BJ (cell line): ENCODE measurements around the gene PPP1R3C. TPM values are rescaled to one million over a fixed set of nuclear protein-coding genes. Genes with fewer than 3 reads are reported as not detected.

Experiments used
- CTCF ChIA-PET: fragments of 350-600 bp; formaldehyde crosslinking; extraction: SDS; loops from one replicate; lab custom pipeline; 2021; ENCODE audit warnings: antibody characterized with exemption, inconsistent platforms; lab: Yijun Ruan, JAX
- POLR2A ChIA-PET: fragments of 300-600 bp; sonication (Branson Sonifier 250); formaldehyde crosslinking; extraction: SDS; loops from one replicate; lab custom pipeline; 2021; ENCODE audit warnings: antibody characterized with exemption; lab: Charles Lee
- DNase-seq: peaks from one replicate; pipeline ENCODE4 v3.0.0-alpha.2; 2011; ENCODE audit warnings: low read depth
- H3K27me3 ChIP-seq: 2 replicates; pipeline ENCODE4 v1.6.0; 2011; ENCODE audit warnings: low read length; ENCODE audit not compliant: control insufficient read depth, insufficient read depth
- H3K36me3 ChIP-seq: 2 replicates; pipeline ENCODE4 v1.5.1; 2011; ENCODE audit warnings: low read length; ENCODE audit not compliant: control insufficient read depth, insufficient read depth
- H3K4me3 ChIP-seq: 2 replicates; pipeline ENCODE4 v1.5.1; 2011; ENCODE audit warnings: low read depth, mild to moderate bottlenecking, control low read depth, low read length
- CTCF ChIP-seq: IDR thresholded peaks from 2 replicates; pipeline ENCODE4 v1.5.1; 2011; ENCODE audit warnings: low read depth, mild to moderate bottlenecking, control low read depth, inconsistent platforms, low read length, moderate library complexity; ENCODE audit not compliant: insufficient read depth
- polyA plus RNA-seq: library from polyadenylated mRNA; depleted of rRNA; stranded (reverse); fragments of >200 nt; gene quantifications from 2 replicates; pipeline ENCODE4 v1.2.3, GENCODE V29; 2011

PPP1R3C gene
- polyA plus RNA-seq, 1 experiment, result 33.4 TPM

DNA sequence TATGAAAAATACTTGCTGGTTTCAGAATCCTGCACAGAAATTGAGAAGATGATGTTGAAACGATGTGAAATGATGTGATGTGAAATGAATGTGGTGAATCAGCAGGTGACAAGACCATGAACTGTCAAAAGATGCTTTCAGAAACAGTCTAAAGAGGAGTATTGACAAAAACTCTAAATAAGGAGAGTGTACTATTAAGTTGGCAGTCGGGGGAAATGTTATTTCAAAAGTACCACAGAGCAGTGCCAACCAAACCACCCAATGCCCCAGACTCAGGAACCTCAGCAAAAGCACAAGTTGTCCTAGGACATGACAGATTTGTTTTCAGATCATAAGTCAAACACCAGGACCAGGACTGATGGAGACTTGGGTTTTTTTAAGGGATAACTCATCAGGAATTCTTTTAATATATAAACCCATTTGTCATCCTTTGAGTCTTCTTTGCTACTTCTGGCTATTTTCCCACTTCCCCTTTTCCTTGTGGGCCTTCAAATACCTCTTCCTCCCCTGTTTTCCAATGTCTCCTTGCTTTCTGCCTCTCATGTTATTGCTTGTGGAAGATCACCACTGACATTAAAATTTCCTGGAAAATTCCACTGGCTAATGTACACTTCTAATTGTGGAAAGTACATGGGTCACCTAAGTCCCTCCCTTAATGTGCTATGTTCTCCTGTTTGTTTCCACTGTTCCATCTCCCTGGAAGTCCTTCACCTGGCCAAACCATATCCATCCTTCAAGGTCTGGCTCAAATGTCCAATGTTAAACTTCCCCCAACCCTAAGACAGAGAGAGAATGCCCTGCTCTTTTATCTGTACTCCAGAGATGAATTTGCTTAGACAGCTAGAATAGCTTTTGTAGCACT lies 10.2 kb upstream of the PPP1R3C start:
- Histone ChIP-seq H3K4me3 (no peak overlapping the region), H3K27me3 (no peaks in the 10 kb centered on the region), H3K36me3 (no peaks in the 10 kb centered on the region)
- DNase-seq, result no peak
- TF ChIP-seq CTCF, result no peak
- ChIA-PET POLR2A (no interaction called here), CTCF (interaction anchor here (0.6 to 3.0 kb wide), 9 partner anchors 8 to 763 kb away, joined by 3 to 19 read pairs (median 5); no protein-coding TSS in a partner anchor)

- ChIA-PET CTCF (interaction anchor here (1.1 to 6.3 kb wide), 12 partner anchors 15 to 339 kb away, joined by 3 to 116 read pairs (median 12); partner anchors contain the start of gene TNKS2), POLR2A (no interaction called here)
- DNase-seq, result no peak
- H3K36me3 ChIP-seq, result no peaks in the 10 kb centered on the region
- no peak for TF ChIP-seq CTCF
- no peaks in the 10 kb centered on the region for H3K27me3 ChIP-seq
- H3K4me3 ChIP-seq, result no peak overlapping the region
These were observed 4.0 kb upstream of the PPP1R3C start for GRCh38 chr10:91636892-91637291.

- POLR2A ChIA-PET, result interaction anchor here (0.6 kb wide), 1 partner anchor 203 kb away, joined by 3 read pairs; no protein-coding TSS in a partner anchor
These were observed 2.8 kb upstream of the PPP1R3C start for GRCh38 chr10:91635401-91636400.

GRCh38 chr10:91634898-91635297 lies 2.0 kb upstream of the PPP1R3C start:
- DNase-seq, result no peak
- H3K36me3 ChIP-seq, result peaks cover 5% of the 10 kb centered on the region
- no peaks in the 10 kb centered on the region for H3K27me3 ChIP-seq
- ChIA-PET CTCF (interaction anchor here (0.6 to 6.3 kb wide), 43 partner anchors 8 to 755 kb away, joined by 3 to 116 read pairs (median 5); no protein-coding TSS in a partner anchor), POLR2A (no interaction called here)
- no peak for TF ChIP-seq CTCF
- H3K4me3 ChIP-seq, result no peak overlapping the region

More at GRCh38 chr10:91635401-91636400, 2.8 kb upstream of the PPP1R3C start:
- Histone ChIP-seq H3K36me3 (no peaks in the 10 kb centered on the region), H3K27me3 (no peaks in the 10 kb centered on the region), H3K4me3 (no peak overlapping the region)
- CTCF ChIA-PET, result interaction anchor here (0.6 to 6.3 kb wide), 51 partner anchors 9 to 756 kb away, joined by 3 to 116 read pairs (median 5); partner anchors contain the start of gene TNKS2
- DNase-seq, result no peak
- TF ChIP-seq CTCF, result peak; percentile 78
